Fibroblast of lung (primary cell): ENCODE measurements around the gene IFTAP. TPM values are rescaled to one million over a fixed set of nuclear protein-coding genes. Genes with fewer than 3 reads are reported as not detected.
A peak's percentile ranks its signal among the peaks of the same experiment; 100 is the strongest.

Experiments
- DNase-seq, 2 donors: peaks; one replicate each; pipeline versions ENCODE4 v3.0.0 to v3.0.0-alpha.2; 2010; ENCODE audit warnings: low read depth in 2 of 2
- H2AFZ ChIP-seq: 2 replicates; pipeline ENCODE4 v1.5.1; 2012; ENCODE audit warnings: low read length, control low read depth, inconsistent platforms
- H3K27ac ChIP-seq: 2 replicates; pipeline ENCODE4 v1.5.1; 2011; ENCODE audit warnings: low read length, control low read depth; ENCODE audit not compliant: insufficient read depth
- H3K27me3 ChIP-seq: 2 replicates; pipeline ENCODE4 v1.5.1; 2011; ENCODE audit warnings: mild to moderate bottlenecking, low read length; ENCODE audit not compliant: control insufficient read depth, insufficient read depth
- H3K36me3 ChIP-seq: 2 replicates; pipeline ENCODE4 v1.5.1; 2011; ENCODE audit warnings: low read length; ENCODE audit not compliant: control insufficient read depth, insufficient read depth
- H3K4me1 ChIP-seq: 2 replicates; pipeline ENCODE4 v1.5.1; 2011; ENCODE audit warnings: low read length; ENCODE audit not compliant: control insufficient read depth, insufficient read depth; ENCODE audit errors: extremely low read depth
- H3K4me2 ChIP-seq: 2 replicates; pipeline ENCODE4 v1.5.1; 2011; ENCODE audit warnings: low read length, control low read depth; ENCODE audit not compliant: insufficient read depth; ENCODE audit errors: extremely low read depth
- H3K4me3 ChIP-seq, 4 experiments: fragments of 200-600 bp in 1 of 4; sonication (generic) in 1 of 4; replicated peaks in 1 of 4; 2 replicates each; pipeline ENCODE4 v1.5.1; 2011 to 2016; ENCODE audit warnings: low read length in 4 of 4, low read depth in 3 of 4, mild to moderate bottlenecking in 3 of 4, control low read depth in 2 of 4, inconsistent platforms in 1 of 4, mixed read lengths in 1 of 4; ENCODE audit not compliant: insufficient read depth in 1 of 4; ENCODE audit errors: control extremely low read depth in 1 of 4
- H3K79me2 ChIP-seq: 2 replicates; pipeline ENCODE4 v1.5.1; 2012; ENCODE audit warnings: mild to moderate bottlenecking, low read length, inconsistent platforms; ENCODE audit not compliant: control insufficient read depth, insufficient read depth
- H3K9ac ChIP-seq: 2 replicates; pipeline ENCODE4 v1.5.1; 2011; ENCODE audit warnings: mild to moderate bottlenecking, low read length, control low read depth; ENCODE audit not compliant: insufficient read depth
- H3K9me3 ChIP-seq: 2 replicates; pipeline ENCODE4 v1.5.1; 2012; ENCODE audit warnings: low read depth, low read length; ENCODE audit not compliant: control insufficient read depth, insufficient read depth
- H4K20me1 ChIP-seq: 2 replicates; pipeline ENCODE4 v1.5.1; 2011; ENCODE audit warnings: low read length; ENCODE audit not compliant: control insufficient read depth, insufficient read depth; ENCODE audit errors: extremely low read depth
- CTCF ChIP-seq, 2 donors: IDR thresholded peaks in 1 of 2; conservative IDR thresholded peaks in 1 of 2; 1 replicate in 1 of 2; 2 replicates in 1 of 2; pipeline ENCODE4 v1.5.1; 2011 to 2012; ENCODE audit warnings: low read length in 2 of 2, control low read depth in 1 of 2, inconsistent platforms in 1 of 2, low read depth in 1 of 2, mild to moderate bottlenecking in 1 of 2
- EZH2 ChIP-seq: IDR thresholded peaks from 2 replicates; pipeline ENCODE4 v1.5.1; 2012; ENCODE audit warnings: low read length, control low read depth, mild to moderate bottlenecking; ENCODE audit errors: missing control alignments
- polyA plus RNA-seq, 2 donors: library from polyadenylated mRNA; depleted of rRNA in 1 of 2; stranded (reverse) in 1 of 2; unstranded in 1 of 2; fragments of >200 nt; gene quantifications; 2 replicates each; pipeline ENCODE4 v1.2.1, GENCODE V29; 2011 to 2012; ENCODE audit warnings: missing spikeins in 1 of 2
- total RNA-seq: library from RNA; depleted of rRNA; stranded (reverse); fragments of >200 nt; gene quantifications from 2 replicates; pipeline ENCODE4 v1.2.1, GENCODE V29; 2014

The IFTAP gene
- total and polyA plus RNA-seq, 2 donors (not counting 1 experiment from before 2014, with no cell fraction given) = 41.1 to 42.7 TPM

- no peaks in the 10 kb centered on the region for H3K9me3 ChIP-seq
- H3K79me2 ChIP-seq = no peaks in the 10 kb centered on the region
- H3K4me3 ChIP-seq = peak overlapping the region in 1 of 4 experiments; percentile 51
- H3K9ac ChIP-seq = no peak overlapping the region
- H3K27ac ChIP-seq = no peak overlapping the region
- no peaks in the 10 kb centered on the region for H3K36me3 ChIP-seq
- no peaks in the 10 kb centered on the region for H4K20me1 ChIP-seq
- peak overlapping the region; percentile 69 for H3K4me2 ChIP-seq
- no peak for DNase-seq
- no peak for TF ChIP-seq EZH2
- no peak for TF ChIP-seq CTCF (conservative IDR thresholded peaks at IDR 0.05 in 1 of 2, IDR thresholded peaks at IDR 0.05 in 1 of 2; ENCODE audit: low read depth in 1 of 2, low read length in 2 of 2)
- H3K4me1 ChIP-seq = no peaks in the 10 kb centered on the region
- no peak overlapping the region for H2AFZ ChIP-seq
- H3K27me3 ChIP-seq = peaks cover 12% of the 10 kb centered on the region
Observed at GRCh38 chr11:36565031-36565610, 29.2 kb upstream of the IFTAP start.

GRCh38 chr11:36566407-36567053, 27.8 kb upstream of the IFTAP start:
- Histone ChIP-seq H3K9ac (no peak overlapping the region), H4K20me1 (no peaks in the 10 kb centered on the region), H3K9me3 (no peaks in the 10 kb centered on the region), H3K27me3 (peaks cover 12% of the 10 kb centered on the region), H3K36me3 (no peaks in the 10 kb centered on the region), H3K79me2 (no peaks in the 10 kb centered on the region), H3K4me3 (no peak overlapping the region), H3K27ac (no peak overlapping the region), H2AFZ (no peak overlapping the region), H3K4me2 (no peak overlapping the region), H3K4me1 (no peaks in the 10 kb centered on the region)
- TF ChIP-seq EZH2 (no peak), CTCF (conservative IDR thresholded peaks at IDR 0.05 in 1 of 2, IDR thresholded peaks at IDR 0.05 in 1 of 2; ENCODE audit: low read depth in 1 of 2, low read length in 2 of 2) (no peak)
- DNase-seq = no peak

GRCh38 chr11:36567694-36568093, 26.6 kb upstream of the IFTAP start, which contains the start of gene RAG1:
TSS of gene RAG1 (plus strand) at chr11:36568007. CDS start at chr11:36573305, 5,298 bp downstream.
- H3K27ac ChIP-seq = no peak within 1 kb of the TSS
- no peak for DNase-seq
- peaks cover 8% of the 10 kb centered on the region for H3K27me3 ChIP-seq
- no peak within 1 kb of the TSS for H2AFZ ChIP-seq
- H3K36me3 ChIP-seq = no peaks in the 10 kb centered on the region
- H4K20me1 ChIP-seq = no peaks in the 10 kb centered on the region
- no peaks in the 10 kb centered on the region for H3K4me1 ChIP-seq
- no peak within 1 kb of the TSS for H3K4me2 ChIP-seq
- no peaks in the 10 kb centered on the region for H3K79me2 ChIP-seq
- H3K4me3 ChIP-seq = no peak within 1 kb of the TSS
- H3K9ac ChIP-seq = no peak within 1 kb of the TSS
- no peak for TF ChIP-seq EZH2
- no peak for TF ChIP-seq CTCF (conservative IDR thresholded peaks at IDR 0.05 in 1 of 2, IDR thresholded peaks at IDR 0.05 in 1 of 2; ENCODE audit: low read depth in 1 of 2, low read length in 2 of 2)
- no peaks in the 10 kb centered on the region for H3K9me3 ChIP-seq
